ENCODE data around the gene C16orf96. TPM values are rescaled to one million over a fixed set of nuclear protein-coding genes. Genes with fewer than 3 reads are reported as not detected.

C16orf96 gene
- total RNA-seq, 1 experiment from 2014 or later = 0.06 TPM

GRCh38 chr16:4616047-4616811 lies 60.1 kb downstream of the C16orf96 start:
- DNase-seq (ENCODE audit: low read depth) = peak; percentile 100

- DNase-seq (ENCODE audit: low read depth) = no peak
Observed at GRCh38 chr16:4617880-4618279, 61.7 kb downstream of the C16orf96 start.

- no peak for DNase-seq (ENCODE audit: low read depth)
Observed at GRCh38 chr16:4618645-4619418, 62.7 kb downstream of the C16orf96 start.

GRCh38 chr16:4623593-4623992 lies 67.5 kb downstream of the C16orf96 start:
- no peak for DNase-seq (ENCODE audit: low read depth)

- DNase-seq (ENCODE audit: low read depth) = peak; percentile 96
Observed at GRCh38 chr16:4624015-4624826, 68.1 kb downstream of the C16orf96 start, which contains the start of gene MGRN1. MGRN1 (plus strand) TSS chr16:4624826; CDS start chr16:4624961, 135 bp downstream.

GRCh38 chr16:4624827-4625559 lies 68.9 kb downstream of the C16orf96 start:
- peak; percentile 40 for DNase-seq (ENCODE audit: low read depth)

GRCh38 chr16:4625560-4626159 lies 69.5 kb downstream of the C16orf96 start:
- no peak for DNase-seq (ENCODE audit: low read depth)

- no peak for DNase-seq (ENCODE audit: low read depth)
Observed at GRCh38 chr16:4626396-4626795, 70.3 kb downstream of the C16orf96 start.

GRCh38 chr16:4628283-4628682 lies 72.1 kb downstream of the C16orf96 start:
- no peak for DNase-seq (ENCODE audit: low read depth)

- DNase-seq (ENCODE audit: low read depth) = no peak
Observed at GRCh38 chr16:4631444-4631843, 75.3 kb downstream of the C16orf96 start.

- DNase-seq (ENCODE audit: low read depth) = no peak
Observed at GRCh38 chr16:4633910-4634635, 77.9 kb downstream of the C16orf96 start.

- DNase-seq (ENCODE audit: low read depth) = no peak
Observed at GRCh38 chr16:4634768-4635167, 78.6 kb downstream of the C16orf96 start.

- no peak for DNase-seq (ENCODE audit: low read depth)
Observed at GRCh38 chr16:4636196-4636595, 80.1 kb downstream of the C16orf96 start.

GRCh38 chr16:4637501-4638166 lies 81.5 kb downstream of the C16orf96 start:
- DNase-seq (ENCODE audit: low read depth) = no peak

GRCh38 chr16:4639899-4640509 lies 83.9 kb downstream of the C16orf96 start:
- no peak for DNase-seq (ENCODE audit: low read depth)

- DNase-seq (ENCODE audit: low read depth) = no peak
Observed at GRCh38 chr16:4640572-4641305, 84.6 kb downstream of the C16orf96 start.

- no peak for DNase-seq (ENCODE audit: low read depth)
Observed at GRCh38 chr16:4641306-4641687, 85.2 kb downstream of the C16orf96 start.

GRCh38 chr16:4641895-4642294 lies 85.8 kb downstream of the C16orf96 start:
- no peak for DNase-seq (ENCODE audit: low read depth)

Data from LHCN-M2 (cell line).